ENCODE data around the gene EVI5L.

EVI5L gene

DNA sequence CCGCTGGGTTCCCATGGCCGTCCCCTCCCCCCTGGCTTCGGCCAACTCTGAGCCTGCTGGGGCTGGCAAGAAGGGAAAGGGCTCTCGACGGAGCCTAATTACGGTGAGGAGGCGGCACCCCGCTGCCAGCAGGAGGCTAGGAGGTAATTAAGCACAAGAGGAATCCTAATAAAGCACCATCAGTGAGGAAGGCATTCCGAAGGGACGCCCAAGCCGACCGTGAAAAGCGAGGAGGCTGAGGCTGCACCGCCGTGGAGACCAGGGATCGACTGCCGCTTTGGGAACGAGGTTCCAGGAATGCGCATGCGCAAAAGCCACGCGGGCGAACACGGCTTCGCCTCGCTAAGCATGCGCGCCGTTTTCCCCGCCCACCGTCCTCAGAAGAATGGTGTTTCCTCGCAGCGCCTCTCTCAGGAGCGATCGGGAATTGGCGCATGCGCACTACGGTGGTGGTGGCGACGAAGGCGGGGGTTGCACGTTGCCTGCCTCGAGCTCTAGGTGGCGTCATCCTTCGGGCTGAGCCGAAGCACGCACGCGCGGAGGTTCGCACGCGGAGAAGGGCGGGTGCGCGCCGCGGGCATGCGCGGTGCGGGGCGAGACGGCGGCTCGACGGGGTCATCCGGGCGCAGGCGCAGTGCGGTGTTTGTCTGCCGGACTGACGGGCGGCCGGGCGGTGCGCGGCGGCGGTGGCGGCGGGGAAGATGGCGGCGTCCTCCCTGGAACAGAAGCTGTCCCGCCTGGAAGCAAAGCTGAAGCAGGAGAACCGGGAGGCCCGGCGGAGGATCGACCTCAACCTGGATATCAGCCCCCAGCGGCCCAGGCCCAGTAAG is 73.4 kb downstream of the EVI5L start, which contains the start of gene MAP2K7:
TSS of gene MAP2K7 (plus strand) at position 634 of the 830 bp plus-strand sequence. CDS start at position 702, 68 bp downstream.
- peak; percentile 96 for DNase-seq

DNA sequence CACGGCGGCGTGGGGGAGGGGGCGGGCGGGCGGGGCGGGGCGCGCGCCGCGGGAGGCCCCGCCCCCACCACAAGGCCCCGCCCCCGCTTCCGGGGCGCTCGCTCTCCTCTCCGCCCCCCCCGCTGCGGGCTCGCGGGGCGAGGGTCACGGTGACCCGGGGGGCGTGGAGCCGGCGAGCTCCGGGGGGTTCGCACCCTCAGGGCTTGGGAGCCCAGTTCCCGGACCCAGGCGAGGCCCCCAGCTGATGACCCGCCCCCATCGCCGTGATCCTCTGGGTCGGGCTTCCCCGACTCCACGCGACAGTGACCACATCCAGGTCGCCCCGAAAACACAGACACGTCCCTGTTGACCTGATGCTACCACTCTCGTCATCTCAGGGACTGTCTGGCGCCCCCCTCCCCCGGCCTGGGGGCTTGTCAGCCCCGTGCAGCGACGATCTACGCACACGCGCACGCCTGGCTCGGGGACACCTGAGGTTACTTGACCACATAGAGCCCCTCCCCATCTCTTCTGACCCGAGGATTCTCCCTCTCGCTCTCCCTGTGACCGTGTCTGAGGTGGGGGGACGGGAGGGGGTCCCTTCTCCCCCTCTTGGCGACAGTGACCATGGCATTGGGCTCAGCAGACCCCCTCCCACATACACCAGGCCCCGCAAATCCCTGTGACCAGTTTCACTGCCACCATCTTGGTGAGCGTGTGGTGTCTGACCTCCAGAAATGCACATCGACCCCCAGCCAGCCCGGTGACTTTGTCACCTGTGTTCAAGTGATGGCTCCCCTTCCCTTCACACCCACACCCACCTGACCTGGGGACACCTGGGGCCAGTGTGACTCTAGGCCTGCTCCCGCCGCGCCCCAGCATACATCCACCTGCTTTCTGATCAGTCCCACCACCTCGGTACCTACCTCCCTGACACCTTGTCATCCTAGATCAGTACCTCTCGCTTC is 74.3 kb downstream of the EVI5L start:
- no peak for DNase-seq

DNA sequence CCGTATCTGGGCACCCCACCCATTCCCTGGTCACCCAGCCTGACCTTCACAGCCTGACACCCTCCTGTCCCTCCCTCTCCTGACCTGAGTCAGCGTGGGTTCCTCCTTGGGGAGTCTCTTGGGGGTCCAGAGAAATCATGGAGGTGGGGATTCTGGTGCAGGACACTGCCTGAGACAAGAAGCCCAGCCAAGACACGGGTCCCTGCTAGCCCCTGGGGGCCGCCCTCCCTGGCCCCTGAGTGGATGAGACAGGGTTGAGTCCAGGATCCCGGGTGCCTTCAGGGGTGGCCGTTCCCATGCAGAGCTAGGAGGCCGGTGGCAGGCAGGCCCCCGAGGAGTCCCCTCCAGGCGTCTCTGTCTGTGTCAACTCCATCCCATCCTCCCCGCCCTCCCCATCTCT is 75.2 kb downstream of the EVI5L start:
- no peak for DNase-seq

DNA sequence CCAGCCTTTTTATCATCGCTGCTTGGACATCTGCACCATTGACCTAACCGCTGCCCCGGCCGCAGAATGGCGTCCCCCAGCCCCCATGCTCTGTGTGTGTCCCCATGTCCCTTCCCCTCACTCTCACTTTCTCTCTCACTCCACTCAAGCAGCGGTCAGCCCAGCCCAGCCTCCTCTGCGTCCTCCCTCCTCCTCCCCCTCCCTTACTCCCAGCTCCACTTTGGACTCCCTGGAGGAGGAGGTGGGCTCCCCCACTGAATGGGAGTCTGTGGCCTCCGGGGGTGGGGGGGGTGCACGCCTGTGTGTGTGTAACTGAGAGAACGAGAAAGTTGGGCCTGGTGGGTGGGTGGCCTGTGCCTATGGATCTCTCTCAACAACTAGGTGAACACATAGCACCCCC is 75.8 kb downstream of the EVI5L start:
- no peak for DNase-seq

- no peak for DNase-seq
These were observed 77.1 kb downstream of the EVI5L start for GRCh38 chr19:7907122-7907521.

GRCh38 chr19:7907544-7907943 is 77.5 kb downstream of the EVI5L start:
- DNase-seq = no peak

DNA sequence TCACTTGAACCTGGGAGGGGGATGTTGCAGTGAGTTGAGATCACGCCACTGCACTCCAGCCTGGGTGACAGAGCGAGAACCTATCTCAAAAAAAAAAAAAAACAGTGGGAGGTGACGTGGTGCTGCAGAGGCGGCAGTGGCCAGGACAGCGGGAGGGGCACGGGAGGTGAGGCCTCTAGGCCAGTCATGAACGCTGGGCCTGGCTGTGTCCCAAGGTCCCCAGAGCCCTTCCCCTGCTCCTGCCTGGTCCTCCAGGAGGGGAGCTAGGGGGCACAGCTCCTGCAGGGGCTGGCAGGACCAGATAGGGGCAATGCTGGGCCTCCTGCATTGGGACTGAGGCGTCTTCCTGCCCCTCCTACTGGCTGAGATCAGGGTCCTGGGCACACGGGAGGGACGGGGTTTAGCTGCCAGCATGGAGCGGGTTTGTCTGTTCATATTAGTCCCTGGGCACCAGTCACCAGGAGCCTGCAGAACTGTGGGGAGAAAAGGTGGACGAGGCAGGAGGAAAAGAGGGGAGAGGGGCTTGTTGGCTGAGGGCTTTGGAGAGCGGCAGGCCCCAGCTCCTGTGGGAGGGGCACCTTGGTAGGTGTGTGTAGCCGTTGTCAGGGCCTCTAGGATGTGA is 78.2 kb downstream of the EVI5L start:
- DNase-seq = no peak

DNA sequence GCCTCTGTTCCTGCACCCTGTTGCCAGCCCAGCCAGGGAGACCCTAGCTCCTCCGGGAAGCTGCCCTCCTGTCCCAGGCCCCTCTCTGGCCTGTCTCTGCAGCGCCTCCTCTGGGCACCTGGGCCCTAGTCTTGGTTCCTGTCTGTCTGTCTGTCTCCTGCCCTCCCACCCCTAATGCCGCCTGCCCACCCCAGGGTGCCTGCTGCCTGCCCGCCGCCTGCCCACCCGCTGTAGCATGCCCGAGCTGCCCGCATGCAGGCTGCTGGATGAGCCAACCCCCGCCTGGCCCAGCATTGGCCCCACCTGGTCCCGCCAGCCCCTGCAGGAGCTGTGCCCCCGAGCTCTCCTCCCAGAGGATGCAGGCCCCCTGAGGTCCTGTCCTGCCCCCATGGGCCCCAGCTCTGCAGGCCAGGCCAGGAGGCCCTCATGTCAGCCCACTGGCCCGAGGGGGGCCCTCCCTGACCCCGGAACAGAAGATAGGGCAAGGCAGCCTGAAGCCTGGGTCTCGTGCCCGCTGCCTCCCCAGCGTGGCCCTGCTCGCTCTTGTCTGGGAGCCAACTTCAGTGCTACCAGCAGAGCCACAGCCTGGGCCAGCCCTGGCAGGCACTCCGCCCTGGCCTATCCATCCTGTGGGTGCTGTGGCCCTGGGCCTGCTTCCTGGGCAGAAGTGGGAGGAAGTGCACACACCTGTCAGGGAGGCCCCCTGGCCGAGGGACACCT is 78.9 kb downstream of the EVI5L start:
- no peak for DNase-seq

GRCh38 chr19:7909471-7910067 is 79.6 kb downstream of the EVI5L start:
- DNase-seq = no peak

- no peak for DNase-seq
These were observed 80.5 kb downstream of the EVI5L start for GRCh38 chr19:7910321-7911161.

DNA sequence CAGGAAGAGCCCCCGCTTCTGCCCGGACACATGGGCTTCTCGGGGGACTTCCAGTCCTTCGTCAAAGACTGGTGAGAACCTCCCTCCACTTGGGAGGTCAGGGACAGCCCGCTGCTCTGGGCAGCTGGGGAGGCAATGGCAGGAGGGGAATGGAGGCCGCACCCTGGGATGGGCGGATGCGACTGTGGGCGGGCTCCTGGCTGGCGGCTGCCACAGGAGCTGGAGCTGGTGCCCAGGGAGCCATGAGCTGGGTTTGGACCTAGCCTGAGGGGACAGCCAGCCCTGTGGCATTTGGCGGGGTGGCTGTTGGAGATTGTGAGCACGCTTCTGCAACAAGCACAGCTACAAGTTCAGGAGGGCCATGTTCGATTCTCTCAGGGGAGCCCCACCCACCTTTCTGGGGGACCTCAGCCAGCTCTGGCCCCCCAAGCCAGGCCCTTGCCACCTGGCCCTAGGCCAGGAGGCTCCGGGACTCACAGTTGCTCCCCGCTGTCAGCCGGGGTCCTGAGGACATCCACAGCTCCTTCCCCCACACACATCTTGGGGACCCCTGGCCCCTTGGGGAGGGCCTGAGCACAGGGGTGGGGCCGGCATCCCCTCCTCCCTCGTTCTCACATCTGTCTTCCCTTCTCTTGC is 81.6 kb downstream of the EVI5L start:
- no peak for DNase-seq

GRCh38 chr19:7912144-7912696 is 82.2 kb downstream of the EVI5L start:
- no peak for DNase-seq

DNA sequence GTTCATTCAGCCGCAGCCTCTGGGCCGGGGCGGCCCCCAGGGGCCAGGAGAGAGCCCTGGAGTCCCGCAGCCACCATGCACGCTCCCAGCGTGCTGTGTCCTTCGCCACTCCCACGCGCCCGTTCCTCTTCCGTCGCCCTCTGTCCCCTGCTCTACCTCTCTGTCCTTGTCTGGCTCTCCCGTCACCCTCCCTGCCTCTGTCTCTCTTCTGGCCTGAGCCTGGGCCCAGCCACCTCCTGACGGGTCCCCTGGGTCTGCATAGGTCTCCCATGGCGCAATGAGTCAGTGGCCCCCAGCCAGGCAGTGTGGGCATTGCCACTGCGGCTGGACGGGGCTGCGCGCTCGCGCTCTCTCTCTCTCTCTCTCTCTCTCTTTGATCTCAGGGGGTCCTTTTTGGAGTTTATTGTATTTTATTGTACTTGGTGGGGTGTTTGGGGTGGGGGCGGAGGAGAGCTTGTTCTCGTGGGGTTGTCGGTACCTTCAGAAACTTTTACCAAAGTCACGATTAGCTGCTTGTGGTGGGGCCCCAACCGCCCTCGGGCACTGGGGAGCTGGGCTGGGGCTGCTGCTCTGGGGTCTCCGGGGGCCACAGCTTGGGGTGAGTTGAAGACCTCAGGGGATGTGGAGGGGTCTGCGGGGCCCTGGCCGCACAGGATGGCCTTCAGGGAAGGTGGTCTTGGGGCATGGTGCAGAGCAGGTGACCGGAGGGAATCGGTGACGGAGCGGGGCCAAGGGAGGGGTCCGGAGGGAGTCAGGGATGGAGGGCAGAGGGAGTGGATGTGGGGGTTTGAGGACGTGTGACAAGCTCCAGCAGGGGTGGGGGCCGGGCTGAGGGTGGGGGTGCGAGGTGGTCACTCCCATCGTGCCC is 82.9 kb downstream of the EVI5L start:
- no peak for DNase-seq

DNA sequence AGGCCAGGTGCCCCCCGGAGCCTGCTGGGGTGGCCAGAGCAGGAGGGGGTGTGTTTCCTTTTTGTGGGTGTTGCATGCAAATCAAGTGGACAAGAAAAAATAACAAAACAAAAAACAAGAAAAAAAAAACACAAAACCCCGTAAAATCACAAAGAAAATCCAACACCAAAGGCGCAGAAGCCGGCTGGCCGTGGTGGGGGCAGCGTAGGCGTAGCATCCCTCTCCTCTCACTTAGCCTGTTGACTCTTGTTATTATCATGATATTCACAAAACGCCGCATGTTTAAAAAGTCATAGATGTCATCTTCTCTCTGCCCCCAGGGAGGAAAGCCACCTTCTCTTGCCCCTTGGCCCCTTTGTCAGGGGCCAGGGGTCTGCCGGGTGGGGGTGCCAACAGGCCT is 83.6 kb downstream of the EVI5L start:
- DNase-seq = no peak

- DNase-seq = no peak
These were observed 84.1 kb downstream of the EVI5L start for GRCh38 chr19:7914099-7914498.

Measured in cortex of kidney (tissue), 1 donor.